T-helper 1 cell treated with Interleukin-12 subunit alpha and Interleukin-12 subunit beta and Interleukin-4 antibody, amounts not matched to agents 30 ng/mL and 1 ng/mL, for 36 hours (primary cell): ENCODE results near the gene TMEM184A. TPM values are rescaled to one million over a fixed set of nuclear protein-coding genes. Genes with fewer than 3 reads are reported as not detected.

Experiments
- intact Hi-C: fragments of 100-400 bp; cut with micrococcal nuclease; formaldehyde crosslinking; loops from one replicate; pipeline ENCODE4 v1.15.1; 2024
- total RNA-seq: library from RNA; stranded (reverse); gene quantifications from 2 replicates; pipeline ENCODE4 v1.2.3, GENCODE V29; 2022

The TMEM184A gene
- total RNA-seq, 1 donor from 2014 or later = not detected

- intact Hi-C loops = loop anchor here (1.0 kb wide), 1 partner anchor 63 kb away; no protein-coding TSS in a partner anchor
These were observed 13.0 kb upstream of the TMEM184A start for GRCh38 chr7:1569016-1569415.

GRCh38 chr7:1567896-1568510 is 12.0 kb upstream of the TMEM184A start:
- intact Hi-C loops = no loop called here

GRCh38 chr7:1567049-1567771 is 11.2 kb upstream of the TMEM184A start:
- intact Hi-C loops = no loop called here

GRCh38 chr7:1566687-1567048 is 10.7 kb upstream of the TMEM184A start:
- intact Hi-C loops = no loop called here

GRCh38 chr7:1564603-1565022 is 8.6 kb upstream of the TMEM184A start:
- intact Hi-C loops = no loop called here

- intact Hi-C loops = no loop called here
These were observed 8.1 kb upstream of the TMEM184A start for GRCh38 chr7:1563981-1564602.

GRCh38 chr7:1562597-1563051 is 6.6 kb upstream of the TMEM184A start:
- intact Hi-C loops = no loop called here

GRCh38 chr7:1562116-1562515 is 6.1 kb upstream of the TMEM184A start:
- intact Hi-C loops = no loop called here

GRCh38 chr7:1561036-1561940 is 5.3 kb upstream of the TMEM184A start:
- intact Hi-C loops = no loop called here

- intact Hi-C loops = no loop called here
These were observed 4.6 kb upstream of the TMEM184A start for GRCh38 chr7:1560620-1561031.

GRCh38 chr7:1559626-1560590 is 3.9 kb upstream of the TMEM184A start:
- intact Hi-C loops = no loop called here

- intact Hi-C loops = no loop called here
These were observed 3.0 kb upstream of the TMEM184A start for GRCh38 chr7:1558841-1559625.

GRCh38 chr7:1558181-1558811 is 2.3 kb upstream of the TMEM184A start:
- intact Hi-C loops = no loop called here

- intact Hi-C loops = no loop called here
These were observed 1.8 kb upstream of the TMEM184A start for GRCh38 chr7:1557771-1558170.

GRCh38 chr7:1557006-1557405 is 1.0 kb upstream of the TMEM184A start:
- intact Hi-C loops = no loop called here

- intact Hi-C loops = no loop called here
These were observed 776 bp downstream of the TMEM184A start for GRCh38 chr7:1555046-1555812.

GRCh38 chr7:1554333-1555045 is 1.5 kb downstream of the TMEM184A start:
- intact Hi-C loops = no loop called here
